GM19351 (cell line): ENCODE data around the gene MRPL50.

Source experiments
- ATAC-seq: cut with Tn5 transposase; IDR thresholded peaks from one replicate; pipeline ENCODE4 v1.9.1; 2021; ENCODE audit warnings: mild to moderate bottlenecking, moderate library complexity; ENCODE audit not compliant: unreplicated experiment

MRPL50 gene

GRCh38 chr9:101398068-101398929 lies at the start of gene MRPL50, which contains the start of gene ZNF189:
MRPL50 (minus strand) TSS chr9:101398618; CDS start chr9:101398592, 26 bp downstream.
ZNF189 (plus strand) TSS chr9:101398851; CDS start chr9:101399157, 306 bp downstream.
- peak; percentile 94 for ATAC-seq

DNA sequence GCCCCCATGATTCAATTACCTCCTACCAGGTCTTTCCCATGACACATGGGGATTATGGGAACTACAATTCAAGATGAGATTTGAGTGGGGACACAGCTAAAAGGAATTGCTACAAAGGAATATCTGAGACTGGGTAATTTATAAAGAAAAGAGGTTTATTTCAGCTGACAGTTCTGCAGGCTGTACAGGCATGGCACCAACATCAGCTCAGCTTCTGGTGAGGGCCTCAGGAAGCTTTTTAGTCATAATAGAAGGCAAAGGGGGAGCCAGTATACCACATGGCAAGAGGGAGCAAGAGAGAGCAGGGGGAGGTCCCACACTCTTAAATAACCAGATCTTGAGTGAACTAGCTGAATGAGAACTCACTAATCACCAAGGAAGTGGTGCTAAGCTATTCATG lies 48.3 kb upstream of the MRPL50 start:
- ATAC-seq: no peak

- ATAC-seq: no peak
These were observed 47.1 kb upstream of the MRPL50 start for GRCh38 chr9:101445353-101446029.

DNA sequence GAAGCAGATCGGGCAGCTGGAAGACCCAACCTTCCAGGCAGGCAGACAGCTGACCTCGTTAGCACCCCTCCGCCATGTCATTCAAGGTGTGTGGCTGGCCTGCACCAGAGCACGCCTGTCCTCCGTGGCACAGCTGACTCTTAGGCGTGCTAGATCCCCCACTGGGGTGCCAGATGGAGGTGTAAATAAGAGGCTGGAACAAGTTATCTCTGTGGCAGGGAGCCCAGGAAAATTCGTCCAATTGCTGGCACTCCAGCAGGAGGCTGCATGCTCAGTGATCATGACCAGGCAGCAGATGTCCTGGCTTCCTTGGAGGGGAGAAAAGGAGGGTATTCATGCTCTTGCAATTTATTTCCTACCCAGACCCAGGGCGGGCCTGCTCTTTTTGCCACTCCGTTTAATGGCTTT lies 45.0 kb upstream of the MRPL50 start:
- ATAC-seq: no peak

DNA sequence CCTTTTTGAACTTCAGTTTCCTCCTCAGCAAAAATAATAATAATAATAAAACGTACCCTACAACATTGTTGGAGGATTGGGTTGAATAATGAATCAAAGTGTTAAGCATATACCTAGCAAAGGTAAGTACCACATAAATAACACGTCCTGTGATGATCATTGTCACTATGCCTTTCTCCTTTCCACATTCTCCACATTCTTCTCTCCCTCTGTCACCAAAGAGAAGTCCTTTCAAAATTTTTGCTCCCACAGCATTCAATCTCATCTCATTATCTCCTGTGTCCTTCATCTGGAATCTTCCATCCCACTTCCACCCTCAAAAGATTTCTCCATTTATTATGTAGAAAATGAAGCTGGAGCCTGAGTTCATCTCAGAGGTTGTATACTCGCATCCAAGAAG lies 44.3 kb upstream of the MRPL50 start:
- ATAC-seq: no peak

DNA sequence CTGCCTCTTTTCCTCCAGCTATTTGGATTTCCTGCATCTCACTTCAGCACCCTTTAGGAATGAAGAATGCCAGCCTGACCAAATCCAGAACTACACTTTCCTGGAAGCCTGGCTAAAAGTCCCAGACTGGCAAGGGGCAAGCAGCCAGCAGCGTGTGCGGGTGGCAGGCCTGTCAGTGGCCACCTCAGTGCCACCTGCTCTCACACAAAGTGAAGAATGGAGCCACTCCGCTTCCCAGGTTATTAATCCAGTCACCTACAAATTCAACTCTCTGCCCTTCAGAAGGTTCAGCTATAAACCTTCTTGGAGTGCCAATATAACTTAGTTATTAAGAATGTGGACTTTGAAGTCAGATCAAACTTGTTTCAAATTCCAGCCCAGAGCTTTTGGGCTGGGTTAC lies 43.9 kb upstream of the MRPL50 start:
- ATAC-seq: no peak

- no peak for ATAC-seq
These were observed 42.4 kb upstream of the MRPL50 start for GRCh38 chr9:101440714-101441230.

GRCh38 chr9:101438523-101438922 lies 40.1 kb upstream of the MRPL50 start:
- ATAC-seq: no peak

GRCh38 chr9:101437806-101438232 lies 39.4 kb upstream of the MRPL50 start:
- ATAC-seq: no peak

- ATAC-seq: no peak
These were observed 37.2 kb upstream of the MRPL50 start, which contains the start of gene ALDOB for GRCh38 chr9:101435601-101436079. ALDOB (minus strand) TSS chr9:101435774; CDS start chr9:101430887, 4,887 bp downstream.

DNA sequence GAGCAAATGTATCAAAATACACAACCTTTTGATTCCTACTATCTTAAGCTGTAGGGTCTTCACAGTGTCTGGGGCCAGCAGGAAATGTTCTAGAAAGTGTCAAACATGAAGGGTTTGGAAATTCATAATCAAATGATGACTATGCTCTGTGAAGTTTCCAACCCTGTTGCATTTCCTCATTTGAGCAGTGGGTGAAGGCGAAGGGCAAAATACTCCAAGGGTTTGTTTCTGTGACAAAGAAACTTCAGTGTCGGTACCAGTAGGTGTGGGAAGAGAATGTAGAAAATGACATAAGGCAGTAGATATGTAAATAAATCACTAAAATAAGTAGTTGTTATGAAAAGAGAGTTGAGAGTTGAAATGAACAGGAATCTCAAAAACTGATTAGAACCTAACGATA lies 36.6 kb upstream of the MRPL50 start:
- peak; percentile 45 for ATAC-seq

GRCh38 chr9:101433229-101433628 lies 34.8 kb upstream of the MRPL50 start:
- ATAC-seq: no peak

GRCh38 chr9:101432740-101433139 lies 34.3 kb upstream of the MRPL50 start:
- ATAC-seq: no peak

DNA sequence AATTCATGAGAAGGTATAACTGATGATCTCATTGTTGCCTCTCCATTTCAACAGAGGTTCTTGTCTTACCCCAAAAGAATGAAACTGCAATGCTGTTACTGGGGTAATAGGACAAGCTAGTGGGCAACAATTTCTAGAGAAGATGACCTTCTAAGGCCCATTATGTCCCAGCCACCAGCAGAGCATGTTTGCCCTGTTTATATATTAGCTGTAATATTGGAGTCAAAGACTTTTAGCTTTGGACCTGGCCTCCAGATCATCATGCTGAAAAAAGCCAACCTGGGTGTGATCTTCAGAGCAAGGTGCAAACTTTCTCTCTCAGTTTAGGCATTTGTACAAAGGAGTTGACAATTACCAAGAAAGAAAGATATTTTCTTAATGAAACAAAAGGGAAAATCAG lies 33.8 kb upstream of the MRPL50 start:
- ATAC-seq: no peak

DNA sequence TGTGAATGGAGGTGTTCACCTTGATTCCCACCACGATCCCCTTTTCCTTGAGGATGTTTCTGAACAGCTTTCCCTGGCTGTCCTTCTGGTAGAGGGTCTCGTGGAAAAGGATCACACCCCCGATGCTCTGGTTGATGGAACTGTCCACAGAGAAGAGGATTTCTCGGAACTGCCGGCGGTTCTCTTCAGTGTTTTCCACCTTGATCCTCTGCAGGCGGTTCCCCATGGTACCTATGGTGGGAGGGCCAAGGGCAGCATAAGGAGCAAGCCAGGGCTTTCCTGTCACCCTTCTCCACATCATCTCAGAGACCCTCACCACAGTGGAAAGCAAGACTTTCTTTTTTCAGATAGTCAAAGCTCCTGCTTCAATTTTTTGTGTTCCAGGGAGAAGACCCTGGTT lies 31.3 kb upstream of the MRPL50 start:
- no peak for ATAC-seq

- ATAC-seq: no peak
These were observed 30.5 kb upstream of the MRPL50 start for GRCh38 chr9:101428909-101429308.

DNA sequence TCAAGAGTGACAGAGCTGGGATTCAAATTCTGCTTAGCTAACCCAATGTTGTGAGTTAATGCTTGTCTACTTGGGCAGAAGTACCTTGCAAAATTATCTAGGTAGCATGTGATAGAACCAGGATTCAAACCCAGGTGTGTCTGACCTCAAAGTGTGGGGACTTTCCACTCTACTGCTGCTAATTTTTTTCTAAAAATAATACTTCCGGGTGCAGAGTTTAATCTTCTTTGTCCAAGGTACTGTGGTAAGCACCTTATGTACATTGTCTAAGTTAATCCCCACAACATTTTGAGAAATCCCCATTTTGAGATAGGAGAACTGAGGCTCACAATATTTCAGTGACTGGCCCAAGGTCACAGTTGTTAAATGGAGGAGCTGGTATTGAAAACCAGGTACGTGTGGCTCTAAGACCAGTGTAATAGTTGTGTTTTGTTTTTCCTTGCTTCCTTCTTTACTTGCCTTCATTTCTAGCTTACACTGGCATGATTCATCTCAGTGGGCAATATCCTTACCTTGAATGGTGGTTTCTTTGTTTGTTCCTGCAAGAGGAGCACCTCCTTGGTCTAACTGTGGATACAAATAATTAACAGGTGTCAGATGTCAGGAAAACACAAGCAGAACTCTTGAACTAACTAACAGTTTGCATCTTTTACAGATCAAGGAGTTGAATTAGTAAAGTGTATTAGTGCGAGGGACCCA lies 29.7 kb upstream of the MRPL50 start:
- peak; percentile 76 for ATAC-seq

- ATAC-seq: no peak
These were observed 28.9 kb upstream of the MRPL50 start for GRCh38 chr9:101427358-101427757.

- no peak for ATAC-seq
These were observed 23.2 kb upstream of the MRPL50 start for GRCh38 chr9:101421653-101422065.

- ATAC-seq: no peak
These were observed 21.4 kb upstream of the MRPL50 start for GRCh38 chr9:101419863-101420262.
